Measurements from ENCODE around the gene DOK6.
"Not testable (repeated sequence)": the region's sequence is repeated elsewhere in the genome, so short reads cannot be mapped to it uniquely, and the experiment has no call there.

DOK6 gene

DNA sequence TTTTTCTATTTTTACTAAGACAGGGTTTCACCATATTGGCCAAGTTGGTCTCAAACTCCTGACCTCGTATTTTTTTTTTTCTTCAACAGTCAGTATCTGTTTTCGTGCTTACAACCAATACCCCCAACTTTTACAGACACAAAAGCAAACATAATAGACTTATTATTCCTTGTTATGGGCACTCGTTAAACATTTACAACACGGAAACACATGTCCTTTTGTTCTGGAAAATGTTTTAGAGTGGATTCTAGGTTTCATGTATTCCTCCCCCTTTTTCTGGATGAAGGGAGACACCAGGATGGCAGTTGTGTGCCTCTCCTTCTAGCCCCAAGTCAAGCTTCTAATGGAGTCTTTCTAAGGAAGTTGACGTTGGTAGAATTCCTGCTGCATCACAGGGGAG lies 458.2 kb downstream of the DOK6 start:
- DNase-seq (ENCODE audit: insufficient read length, low spot score) (no peak), FAIRE-seq (no peak)
- no peak for TF ChIP-seq POLR2A (IDR thresholded peaks at IDR 0.05; ENCODE audit: low read depth, low read length)
- TF ChIP-seq TAF1 (IDR thresholded peaks at IDR 0.05; ENCODE audit: low read depth, low read length) = no peak
- TF ChIP-seq POLR2AphosphoS5 (IDR thresholded peaks at IDR 0.05; ENCODE audit: low read depth, low read length) = no peak
- no peak for TF ChIP-seq POU2F2 (IDR thresholded peaks at IDR 0.05; ENCODE audit: low read depth, low read length)
- no peak for TF ChIP-seq PAX5 (IDR thresholded peaks at IDR 0.05; ENCODE audit: insufficient read depth, low read length, severe bottlenecking)
- TF ChIP-seq SPI1 (IDR thresholded peaks at IDR 0.05; ENCODE audit: low read depth, low read length) = no peak

DNA sequence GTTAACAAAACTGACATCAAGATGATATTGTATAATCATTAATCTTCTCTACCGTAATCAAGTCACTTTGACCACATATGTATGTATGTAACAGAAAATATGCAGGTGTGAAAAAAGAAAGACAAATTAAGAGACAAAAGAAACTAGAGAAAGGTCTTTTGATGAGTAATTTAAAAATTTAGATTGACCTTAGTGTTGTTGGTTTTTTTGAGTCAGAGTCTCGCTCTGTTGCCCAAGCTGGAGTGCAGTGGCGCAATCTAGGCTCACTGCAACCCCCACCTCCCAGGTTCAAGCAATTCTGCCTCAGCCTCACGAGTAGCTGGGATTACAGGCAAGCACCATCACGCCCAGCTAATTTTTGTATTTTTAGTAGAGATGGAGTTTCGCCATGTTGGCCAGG lies 464.1 kb downstream of the DOK6 start:
- FAIRE-seq; DNase-seq (ENCODE audit: insufficient read length, low spot score): not testable (repeated sequence)
- TF ChIP-seq PAX5 (IDR thresholded peaks at IDR 0.05; ENCODE audit: insufficient read depth, low read length, severe bottlenecking) = peak; percentile 70

DNA sequence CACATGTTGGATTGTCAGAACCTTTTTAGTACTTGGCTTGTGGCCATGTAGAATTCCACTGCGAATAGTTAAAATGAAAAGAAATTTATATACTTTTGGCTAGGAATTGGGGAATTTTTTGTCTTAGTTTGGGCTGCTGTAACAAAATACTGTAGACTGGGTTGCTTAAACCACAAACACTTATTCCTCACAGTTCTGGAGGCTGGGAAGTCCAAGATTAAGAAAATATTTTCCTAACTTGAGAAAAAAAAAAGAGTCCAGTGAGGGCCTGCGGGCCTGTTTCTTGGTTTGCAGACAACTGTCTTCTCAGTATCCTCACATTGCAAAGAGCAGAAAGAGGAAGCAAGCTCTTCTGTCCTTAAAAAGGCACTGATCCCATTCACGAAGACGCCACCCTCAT lies 465.1 kb downstream of the DOK6 start:
- FAIRE-seq (no peak), DNase-seq (ENCODE audit: insufficient read length, low spot score) (no peak)
- TF ChIP-seq TAF1 (IDR thresholded peaks at IDR 0.05; ENCODE audit: low read depth, low read length) = no peak
- TF ChIP-seq POU2F2 (IDR thresholded peaks at IDR 0.05; ENCODE audit: low read depth, low read length) = no peak
- no peak for TF ChIP-seq POLR2AphosphoS5 (IDR thresholded peaks at IDR 0.05; ENCODE audit: low read depth, low read length)
- no peak for TF ChIP-seq PAX5 (IDR thresholded peaks at IDR 0.05; ENCODE audit: insufficient read depth, low read length, severe bottlenecking)
- TF ChIP-seq POLR2A (IDR thresholded peaks at IDR 0.05; ENCODE audit: low read depth, low read length) = no peak
- no peak for TF ChIP-seq SPI1 (IDR thresholded peaks at IDR 0.05; ENCODE audit: low read depth, low read length)

DNA sequence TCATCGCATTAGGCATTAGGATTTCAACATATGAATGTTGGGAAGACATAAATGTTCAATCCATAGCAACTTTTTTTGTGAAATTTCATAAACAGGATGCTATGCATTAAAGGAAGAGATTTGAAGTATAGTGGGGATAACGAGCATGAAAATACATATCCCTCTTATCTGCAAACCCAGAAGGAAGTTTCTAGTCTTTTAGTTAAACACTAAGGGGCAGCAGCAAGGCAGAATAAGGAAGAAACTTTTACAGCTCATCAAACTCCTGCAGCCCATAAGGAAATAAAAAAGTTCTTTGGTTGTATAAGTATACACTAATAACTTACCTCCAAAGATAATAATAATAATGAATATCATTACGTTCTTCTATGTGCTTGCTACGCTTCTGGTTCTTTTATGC lies 465.5 kb downstream of the DOK6 start:
- FAIRE-seq (no peak), DNase-seq (ENCODE audit: insufficient read length, low spot score) (no peak)

DNA sequence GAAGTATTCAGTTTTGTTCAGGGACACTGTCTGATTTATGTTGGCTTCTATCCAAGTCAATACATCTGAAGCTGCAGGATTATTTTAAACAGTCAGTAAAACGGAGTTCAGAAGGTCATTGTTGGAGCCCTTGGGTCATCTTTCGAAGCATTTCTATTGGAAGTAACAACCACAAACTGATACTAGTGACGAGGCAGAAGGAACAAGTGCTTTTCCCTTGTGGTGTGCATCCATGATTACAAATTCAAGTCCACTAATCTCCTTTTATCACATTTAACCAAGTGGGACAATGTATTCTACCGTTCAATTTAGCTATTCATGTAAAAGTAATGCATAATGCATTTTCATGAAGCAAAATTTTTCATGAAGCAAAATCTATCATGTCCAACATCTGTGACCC lies 470.0 kb downstream of the DOK6 start:
- DNase-seq (ENCODE audit: insufficient read length, low spot score) (no peak), FAIRE-seq (no peak)
- TF ChIP-seq POU2F2 (IDR thresholded peaks at IDR 0.05; ENCODE audit: low read depth, low read length) = no peak
- TF ChIP-seq SPI1 (IDR thresholded peaks at IDR 0.05; ENCODE audit: low read depth, low read length) = no peak
- no peak for TF ChIP-seq PAX5 (IDR thresholded peaks at IDR 0.05; ENCODE audit: insufficient read depth, low read length, severe bottlenecking)
- no peak for TF ChIP-seq POLR2A (IDR thresholded peaks at IDR 0.05; ENCODE audit: low read depth, low read length)
- TF ChIP-seq POLR2AphosphoS5 (IDR thresholded peaks at IDR 0.05; ENCODE audit: low read depth, low read length) = no peak
- TF ChIP-seq TAF1 (IDR thresholded peaks at IDR 0.05; ENCODE audit: low read depth, low read length) = no peak

More for the DNA sequence above, 465.5 kb downstream of the DOK6 start:
- TF ChIP-seq SPI1 (IDR thresholded peaks at IDR 0.05; ENCODE audit: low read depth, low read length) (no peak), POU2F2 (IDR thresholded peaks at IDR 0.05; ENCODE audit: low read depth, low read length) (no peak), POLR2AphosphoS5 (IDR thresholded peaks at IDR 0.05; ENCODE audit: low read depth, low read length) (no peak), POLR2A (IDR thresholded peaks at IDR 0.05; ENCODE audit: low read depth, low read length) (no peak), TAF1 (IDR thresholded peaks at IDR 0.05; ENCODE audit: low read depth, low read length) (no peak), PAX5 (IDR thresholded peaks at IDR 0.05; ENCODE audit: insufficient read depth, low read length, severe bottlenecking) (no peak)

DNA sequence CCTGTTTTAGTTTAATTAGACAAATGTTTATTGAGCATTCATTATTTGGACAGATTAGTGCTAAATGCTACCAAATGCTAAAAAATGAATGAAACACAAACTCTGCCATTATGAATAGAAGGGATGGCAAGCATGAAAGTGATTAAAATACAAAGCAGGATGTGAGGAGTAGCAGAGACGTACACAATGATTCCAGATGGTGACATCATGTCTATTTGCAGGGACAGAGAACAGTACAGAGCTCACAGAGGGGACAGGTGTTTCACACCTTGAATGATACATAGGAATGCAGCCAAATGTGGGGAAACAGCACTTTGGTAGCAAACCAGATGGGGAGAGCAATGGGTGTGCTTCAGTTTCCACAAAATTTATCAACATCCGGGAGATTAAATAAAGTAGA lies 470.7 kb downstream of the DOK6 start:
- no peak for FAIRE-seq
- no peak for TF ChIP-seq POU2F2 (IDR thresholded peaks at IDR 0.05; ENCODE audit: low read depth, low read length)
- no peak for TF ChIP-seq PAX5 (IDR thresholded peaks at IDR 0.05; ENCODE audit: insufficient read depth, low read length, severe bottlenecking)
- no peak for TF ChIP-seq TAF1 (IDR thresholded peaks at IDR 0.05; ENCODE audit: low read depth, low read length)
- no peak for TF ChIP-seq SPI1 (IDR thresholded peaks at IDR 0.05; ENCODE audit: low read depth, low read length)
- no peak for TF ChIP-seq POLR2A (IDR thresholded peaks at IDR 0.05; ENCODE audit: low read depth, low read length)
- no peak for TF ChIP-seq POLR2AphosphoS5 (IDR thresholded peaks at IDR 0.05; ENCODE audit: low read depth, low read length)
- no peak for DNase-seq (ENCODE audit: insufficient read length, low spot score)

DNA sequence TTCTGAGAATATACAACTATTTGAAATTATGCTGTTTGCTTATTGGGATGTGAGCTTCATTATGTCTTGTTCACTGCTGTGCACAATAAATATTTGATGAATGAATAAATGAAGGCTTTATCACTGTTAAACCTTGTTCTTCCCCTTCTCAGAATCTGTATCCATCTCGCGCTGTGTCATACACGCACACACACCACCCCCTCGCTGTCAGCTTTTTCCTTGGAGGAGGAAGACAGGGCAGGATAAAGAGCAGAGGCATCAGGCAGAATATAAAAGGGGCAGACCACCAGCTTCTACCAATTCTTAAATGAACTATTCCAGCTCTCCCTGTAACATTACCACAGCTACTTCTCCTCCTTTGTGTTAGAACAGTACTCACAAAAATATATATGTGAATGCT lies 472.0 kb downstream of the DOK6 start:
- TF ChIP-seq POLR2AphosphoS5 (IDR thresholded peaks at IDR 0.05; ENCODE audit: low read depth, low read length) = no peak
- TF ChIP-seq SPI1 (IDR thresholded peaks at IDR 0.05; ENCODE audit: low read depth, low read length) = no peak
- no peak for TF ChIP-seq TAF1 (IDR thresholded peaks at IDR 0.05; ENCODE audit: low read depth, low read length)
- no peak for TF ChIP-seq POLR2A (IDR thresholded peaks at IDR 0.05; ENCODE audit: low read depth, low read length)
- no peak for TF ChIP-seq PAX5 (IDR thresholded peaks at IDR 0.05; ENCODE audit: insufficient read depth, low read length, severe bottlenecking)
- TF ChIP-seq POU2F2 (IDR thresholded peaks at IDR 0.05; ENCODE audit: low read depth, low read length) = no peak
- FAIRE-seq = peak; percentile 28
- DNase-seq (ENCODE audit: insufficient read length, low spot score) = no peak

DNA sequence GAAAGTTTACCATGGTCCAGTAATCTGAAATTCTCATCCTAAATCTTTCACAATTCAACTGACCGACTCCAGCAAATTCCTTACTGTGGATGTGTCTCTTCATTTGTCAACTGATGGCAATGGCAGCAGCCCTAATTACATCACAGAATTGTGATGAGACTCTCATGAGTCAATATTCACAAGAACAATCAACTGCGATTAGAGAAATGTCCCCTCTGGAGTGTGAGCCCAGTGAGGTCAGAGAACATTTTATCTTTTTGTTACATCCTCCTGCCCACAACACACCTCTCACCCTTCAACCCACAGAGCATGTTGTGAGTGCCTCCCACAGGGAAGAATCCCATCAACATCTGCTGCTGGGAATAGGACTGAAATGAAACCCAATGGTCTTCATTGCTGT lies 473.4 kb downstream of the DOK6 start:
- DNase-seq (ENCODE audit: insufficient read length, low spot score) = no peak
- no peak for TF ChIP-seq POU2F2 (IDR thresholded peaks at IDR 0.05; ENCODE audit: low read depth, low read length)
- no peak for TF ChIP-seq SPI1 (IDR thresholded peaks at IDR 0.05; ENCODE audit: low read depth, low read length)
- no peak for TF ChIP-seq PAX5 (IDR thresholded peaks at IDR 0.05; ENCODE audit: insufficient read depth, low read length, severe bottlenecking)
- TF ChIP-seq TAF1 (IDR thresholded peaks at IDR 0.05; ENCODE audit: low read depth, low read length) = no peak
- no peak for TF ChIP-seq POLR2A (IDR thresholded peaks at IDR 0.05; ENCODE audit: low read depth, low read length)
- TF ChIP-seq POLR2AphosphoS5 (IDR thresholded peaks at IDR 0.05; ENCODE audit: low read depth, low read length) = no peak
- peak; percentile 60 for FAIRE-seq

DNA sequence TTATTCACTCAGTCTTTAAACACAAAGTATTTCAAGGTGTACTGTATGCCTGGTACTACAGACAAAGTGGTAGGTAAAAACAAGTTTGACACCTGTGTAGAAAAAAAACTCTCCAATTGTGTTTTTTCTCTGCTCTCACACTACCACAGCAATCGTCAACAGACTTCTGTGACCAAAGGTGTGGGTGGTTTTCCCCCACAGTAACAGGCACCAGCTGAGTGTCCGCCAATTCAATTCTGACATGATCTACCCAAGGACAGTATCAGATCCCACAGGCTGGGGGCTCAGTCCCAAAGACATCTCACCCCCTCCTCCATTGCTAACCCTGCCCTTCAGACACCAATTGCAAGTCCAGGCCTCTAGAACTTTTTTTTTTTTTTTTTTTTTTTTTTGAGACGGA lies 475.8 kb downstream of the DOK6 start:
- TF ChIP-seq PAX5 (IDR thresholded peaks at IDR 0.05; ENCODE audit: insufficient read depth, low read length, severe bottlenecking) (no peak), POU2F2 (IDR thresholded peaks at IDR 0.05; ENCODE audit: low read depth, low read length) (no peak), POLR2AphosphoS5 (IDR thresholded peaks at IDR 0.05; ENCODE audit: low read depth, low read length) (no peak), SPI1 (IDR thresholded peaks at IDR 0.05; ENCODE audit: low read depth, low read length) (no peak), POLR2A (IDR thresholded peaks at IDR 0.05; ENCODE audit: low read depth, low read length) (no peak), TAF1 (IDR thresholded peaks at IDR 0.05; ENCODE audit: low read depth, low read length) (no peak)
- DNase-seq (ENCODE audit: insufficient read length, low spot score) = no peak
- no peak for FAIRE-seq

DNA sequence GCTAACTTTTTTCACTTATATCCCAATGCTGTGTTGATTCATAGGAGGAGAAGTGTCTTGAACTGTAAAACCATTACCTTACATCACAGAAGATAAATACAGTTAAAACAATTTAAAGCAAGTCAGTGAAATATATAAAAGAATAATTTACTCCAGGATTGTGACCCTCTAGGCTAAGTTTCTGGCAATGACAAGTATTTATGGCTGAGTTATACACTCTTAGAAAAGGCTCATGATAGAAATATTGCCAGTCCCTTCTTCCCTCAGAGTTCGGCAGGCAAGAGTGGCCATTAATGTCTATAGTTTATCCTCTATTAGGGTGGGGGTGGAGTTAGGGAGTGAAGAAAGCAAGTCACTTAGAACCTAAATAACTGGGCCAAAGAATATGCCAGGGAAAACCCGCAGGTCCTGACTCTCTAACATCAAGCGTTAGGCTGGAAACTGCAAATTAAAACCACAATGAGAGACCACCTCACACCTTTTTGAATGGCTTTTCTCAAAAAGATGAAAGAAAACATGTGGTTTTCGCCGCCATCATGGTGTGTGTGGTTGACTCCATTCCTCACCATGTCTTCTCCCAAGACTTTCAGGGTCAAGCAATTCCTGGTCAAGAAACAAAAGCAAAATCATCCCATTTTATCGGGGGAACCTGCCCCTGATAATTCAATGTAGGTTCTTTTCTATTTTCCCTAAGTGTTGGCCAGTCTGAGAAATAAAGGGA lies 477.7 kb downstream of the DOK6 start:
- DNase-seq (ENCODE audit: insufficient read length, low spot score) (no peak), FAIRE-seq (no peak)
- no peak for TF ChIP-seq PAX5 (IDR thresholded peaks at IDR 0.05; ENCODE audit: insufficient read depth, low read length, severe bottlenecking)
- no peak for TF ChIP-seq POLR2A (IDR thresholded peaks at IDR 0.05; ENCODE audit: low read depth, low read length)
- no peak for TF ChIP-seq SPI1 (IDR thresholded peaks at IDR 0.05; ENCODE audit: low read depth, low read length)
- TF ChIP-seq POLR2AphosphoS5 (IDR thresholded peaks at IDR 0.05; ENCODE audit: low read depth, low read length) = no peak
- TF ChIP-seq POU2F2 (IDR thresholded peaks at IDR 0.05; ENCODE audit: low read depth, low read length) = no peak
- no peak for TF ChIP-seq TAF1 (IDR thresholded peaks at IDR 0.05; ENCODE audit: low read depth, low read length)

DNA sequence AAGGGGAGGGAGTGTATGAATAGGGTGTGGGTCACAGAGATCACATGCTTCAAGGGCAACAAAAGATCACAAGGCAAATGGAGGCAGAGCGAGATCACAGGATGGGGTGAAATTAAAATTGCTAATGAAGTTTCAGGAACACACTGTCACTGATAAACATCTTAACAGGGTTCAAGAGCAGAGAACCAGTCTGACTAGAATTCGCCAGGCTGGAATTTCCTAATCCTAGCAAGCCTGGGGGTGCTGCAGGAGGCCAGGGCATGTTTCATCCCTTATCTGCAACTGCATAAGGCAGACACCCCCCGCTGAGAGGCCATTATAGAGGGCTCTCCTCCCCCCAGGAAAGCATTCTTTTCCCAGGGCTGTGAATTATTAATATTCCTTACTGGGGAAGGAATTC lies 478.4 kb downstream of the DOK6 start:
- not testable (repeated sequence) for FAIRE-seq; DNase-seq (ENCODE audit: insufficient read length, low spot score)

Data from GM12891 (cell line).